HCT116 (cell line): Measurements from ENCODE around the gene EEF2KMT.
"Not testable (repeated sequence)": the region's sequence is repeated elsewhere in the genome, so short reads cannot be mapped to it uniquely, and the experiment has no call there.

Experiments used
- CTCF ChIP-seq, 3 experiments: fragments of 200-600 bp in 1 of 3; sonication (generic) in 1 of 3; IDR thresholded peaks in 2 of 3; conservative IDR thresholded peaks in 1 of 3; 2 replicates each; pipeline ENCODE4 v1.5.1; 2012 to 2017; ENCODE audit warnings: low read depth in 2 of 3, low read length in 2 of 3, antibody characterized with exemption in 1 of 3, borderline replicate concordance in 1 of 3, control low read depth in 1 of 3, mild to moderate bottlenecking in 1 of 3, mixed read lengths in 1 of 3, mixed run types in 1 of 3, moderate library complexity in 1 of 3; ENCODE audit not compliant: insufficient read depth in 1 of 3
- ELF1 ChIP-seq: IDR thresholded peaks from 2 replicates; pipeline ENCODE4 v1.6.1; 2012; ENCODE audit warnings: low read depth, borderline replicate concordance
- POLR2A ChIP-seq: IDR thresholded peaks from 2 replicates; pipeline ENCODE4 v1.7.0; 2011; ENCODE audit warnings: borderline replicate concordance; ENCODE audit not compliant: insufficient read depth, insufficient read length; ENCODE audit errors: extremely low read depth
- POLR2AphosphoS5 ChIP-seq: IDR thresholded peaks from 2 replicates; pipeline ENCODE4 v1.6.1; 2011; ENCODE audit warnings: mild to moderate bottlenecking, low read depth, low read length, moderate library complexity
- SIN3A ChIP-seq: IDR thresholded peaks from 2 replicates; pipeline ENCODE4 v1.6.1; 2012; ENCODE audit warnings: low read depth
- SP1 ChIP-seq: IDR thresholded peaks from 2 replicates; pipeline ENCODE4 v1.6.1; 2012; ENCODE audit warnings: low read depth
- YY1 ChIP-seq: IDR thresholded peaks from 2 replicates; pipeline ENCODE4 v1.6.1; 2011; ENCODE audit warnings: low read length, low read depth, moderate library complexity, mild to moderate bottlenecking; ENCODE audit not compliant: insufficient replicate concordance; ENCODE audit errors: extremely low read depth
- ZBTB33 ChIP-seq: IDR thresholded peaks from 2 replicates; pipeline ENCODE4 v1.6.1; 2011; ENCODE audit warnings: mild to moderate bottlenecking, low read length, moderate library complexity; ENCODE audit not compliant: insufficient replicate concordance; ENCODE audit errors: extremely low read depth

GRCh38 chr16:5134739-5135452 is 37.3 kb upstream of the EEF2KMT start:
- not testable (repeated sequence) for TF ChIP-seq CTCF (IDR thresholded peaks at IDR 0.05 in 2 of 3, conservative IDR thresholded peaks at IDR 0.05 in 1 of 3; ENCODE audit: borderline replicate concordance in 1 of 3, insufficient read depth in 1 of 3, low read depth in 2 of 3, low read length in 2 of 3); SIN3A; POLR2AphosphoS5; POLR2A; ZBTB33; SP1; YY1; ELF1
